ENCODE data around the gene FARS2. TPM values are rescaled to one million over a fixed set of nuclear protein-coding genes. Genes with fewer than 3 reads are reported as not detected.
"Not testable (repeated sequence)": the region's sequence is repeated elsewhere in the genome, so short reads cannot be mapped to it uniquely, and the experiment has no call there.

Gene FARS2
- total and polyA plus RNA-seq, 4 donors, result 16.6 to 29.0 (median 21.1) TPM

- no peak overlapping the region for H3K27ac ChIP-seq (ENCODE audit: low read depth, low read length)
These were observed 292.9 kb downstream of the FARS2 start for GRCh38 chr6:5554226-5554625.

GRCh38 chr6:5556011-5556410, 294.7 kb downstream of the FARS2 start:
- no peaks in the 10 kb centered on the region for H3K9me3 ChIP-seq (ENCODE audit: control insufficient read depth, insufficient read depth, low read length)
- H3K4me3 ChIP-seq (ENCODE audit: low read depth, low read length), result no peak overlapping the region
- no peak for DNase-seq (ENCODE audit: low read depth in 4 of 6, low spot score in 6 of 6)
- H3K27me3 ChIP-seq (ENCODE audit: control insufficient read depth, insufficient read depth, low read length), result no peaks in the 10 kb centered on the region
- no peak overlapping the region for H3K27ac ChIP-seq (ENCODE audit: low read depth, low read length)
- 100% methylated on average over 4 of the region's 7 CpGs for WGBS (ENCODE audit: insufficient coverage)
- H3K36me3 ChIP-seq (ENCODE audit: control insufficient read depth, insufficient read depth, low read length), result no peaks in the 10 kb centered on the region
- no peaks in the 10 kb centered on the region for H3K4me1 ChIP-seq (ENCODE audit: control insufficient read depth, insufficient read depth, low read length)

More at GRCh38 chr6:5554226-5554625, 292.9 kb downstream of the FARS2 start:
- WGBS (ENCODE audit: insufficient coverage), result 57% methylated on average over 1 of the region's 1 CpG
- H3K4me1 ChIP-seq (ENCODE audit: control insufficient read depth, insufficient read depth, low read length), result no peaks in the 10 kb centered on the region
- H3K27me3 ChIP-seq (ENCODE audit: control insufficient read depth, insufficient read depth, low read length), result no peaks in the 10 kb centered on the region
- H3K4me3 ChIP-seq (ENCODE audit: low read depth, low read length), result no peak overlapping the region
- H3K9me3 ChIP-seq (ENCODE audit: control insufficient read depth, insufficient read depth, low read length), result peaks cover 4% of the 10 kb centered on the region
- DNase-seq (ENCODE audit: low read depth in 4 of 6, low spot score in 6 of 6), result no peak
- peaks cover 3% of the 10 kb centered on the region for H3K36me3 ChIP-seq (ENCODE audit: control insufficient read depth, insufficient read depth, low read length)

GRCh38 chr6:5557506-5557905, 296.2 kb downstream of the FARS2 start:
- Histone ChIP-seq H3K36me3 (ENCODE audit: control insufficient read depth, insufficient read depth, low read length) (no peaks in the 10 kb centered on the region), H3K9me3 (ENCODE audit: control insufficient read depth, insufficient read depth, low read length) (no peaks in the 10 kb centered on the region), H3K4me1 (ENCODE audit: control insufficient read depth, insufficient read depth, low read length) (no peaks in the 10 kb centered on the region), H3K27me3 (ENCODE audit: control insufficient read depth, insufficient read depth, low read length) (no peaks in the 10 kb centered on the region), H3K27ac (ENCODE audit: low read depth, low read length) (no peak overlapping the region), H3K4me3 (ENCODE audit: low read depth, low read length) (no peak overlapping the region)
- WGBS (ENCODE audit: insufficient coverage), result no CpG with 5 or more reads among the region's 5 CpGs
- no peak for DNase-seq (ENCODE audit: low read depth in 4 of 6, low spot score in 6 of 6)

GRCh38 chr6:5559651-5560050, 298.3 kb downstream of the FARS2 start:
- H3K4me3 ChIP-seq (ENCODE audit: low read depth, low read length), result no peak overlapping the region
- no peak overlapping the region for H3K27ac ChIP-seq (ENCODE audit: low read depth, low read length)
- no peaks in the 10 kb centered on the region for H3K9me3 ChIP-seq (ENCODE audit: control insufficient read depth, insufficient read depth, low read length)
- H3K36me3 ChIP-seq (ENCODE audit: control insufficient read depth, insufficient read depth, low read length), result no peaks in the 10 kb centered on the region
- no peaks in the 10 kb centered on the region for H3K4me1 ChIP-seq (ENCODE audit: control insufficient read depth, insufficient read depth, low read length)
- no peak for DNase-seq (ENCODE audit: low read depth in 4 of 6, low spot score in 6 of 6)
- no peaks in the 10 kb centered on the region for H3K27me3 ChIP-seq (ENCODE audit: control insufficient read depth, insufficient read depth, low read length)
- WGBS (ENCODE audit: insufficient coverage), result no CpG with 5 or more reads among the region's 2 CpGs

GRCh38 chr6:5562277-5562676, 301.0 kb downstream of the FARS2 start:
- Histone ChIP-seq H3K4me3 (ENCODE audit: low read depth, low read length) (no peak overlapping the region), H3K27ac (ENCODE audit: low read depth, low read length) (no peak overlapping the region), H3K27me3 (ENCODE audit: control insufficient read depth, insufficient read depth, low read length) (no peaks in the 10 kb centered on the region), H3K36me3 (ENCODE audit: control insufficient read depth, insufficient read depth, low read length) (no peaks in the 10 kb centered on the region), H3K9me3 (ENCODE audit: control insufficient read depth, insufficient read depth, low read length) (no peaks in the 10 kb centered on the region), H3K4me1 (ENCODE audit: control insufficient read depth, insufficient read depth, low read length) (no peaks in the 10 kb centered on the region)
- DNase-seq (ENCODE audit: low read depth in 4 of 6, low spot score in 6 of 6), result no peak
- WGBS (ENCODE audit: insufficient coverage), result no CpG with 5 or more reads among the region's 3 CpGs

GRCh38 chr6:5563086-5563485, 301.8 kb downstream of the FARS2 start:
- Histone ChIP-seq H3K27me3 (ENCODE audit: control insufficient read depth, insufficient read depth, low read length) (no peaks in the 10 kb centered on the region), H3K4me1 (ENCODE audit: control insufficient read depth, insufficient read depth, low read length) (no peaks in the 10 kb centered on the region), H3K4me3 (ENCODE audit: low read depth, low read length) (no peak overlapping the region), H3K9me3 (ENCODE audit: control insufficient read depth, insufficient read depth, low read length) (no peaks in the 10 kb centered on the region), H3K27ac (ENCODE audit: low read depth, low read length) (no peak overlapping the region), H3K36me3 (ENCODE audit: control insufficient read depth, insufficient read depth, low read length) (no peaks in the 10 kb centered on the region)
- DNase-seq (ENCODE audit: low read depth in 4 of 6, low spot score in 6 of 6), result no peak
- WGBS (ENCODE audit: insufficient coverage), result 20% methylated on average over 1 of the region's 4 CpGs

- not testable (repeated sequence) for H3K9me3 ChIP-seq (ENCODE audit: control insufficient read depth, insufficient read depth, low read length); H3K27ac ChIP-seq (ENCODE audit: low read depth, low read length); H3K4me3 ChIP-seq (ENCODE audit: low read depth, low read length); H3K36me3 ChIP-seq (ENCODE audit: control insufficient read depth, insufficient read depth, low read length); DNase-seq (ENCODE audit: low read depth in 4 of 6, low spot score in 6 of 6); H3K4me1 ChIP-seq (ENCODE audit: control insufficient read depth, insufficient read depth, low read length); H3K27me3 ChIP-seq (ENCODE audit: control insufficient read depth, insufficient read depth, low read length)
- WGBS (ENCODE audit: insufficient coverage), result 78% methylated on average over 2 of the region's 3 CpGs
These were observed 303.4 kb downstream of the FARS2 start for GRCh38 chr6:5564746-5565145.

- WGBS (ENCODE audit: insufficient coverage), result no CpG with 5 or more reads among the region's 3 CpGs
- Histone ChIP-seq H3K4me3 (ENCODE audit: low read depth, low read length) (no peak overlapping the region), H3K4me1 (ENCODE audit: control insufficient read depth, insufficient read depth, low read length) (no peaks in the 10 kb centered on the region), H3K9me3 (ENCODE audit: control insufficient read depth, insufficient read depth, low read length) (no peaks in the 10 kb centered on the region), H3K36me3 (ENCODE audit: control insufficient read depth, insufficient read depth, low read length) (no peaks in the 10 kb centered on the region), H3K27me3 (ENCODE audit: control insufficient read depth, insufficient read depth, low read length) (no peaks in the 10 kb centered on the region), H3K27ac (ENCODE audit: low read depth, low read length) (no peak overlapping the region)
- peak in 1 of 6 donors; percentile 34 for DNase-seq (ENCODE audit: low read depth in 4 of 6, low spot score in 6 of 6)
These were observed 304.7 kb downstream of the FARS2 start for GRCh38 chr6:5565971-5566370.

- Histone ChIP-seq H3K4me3 (ENCODE audit: low read depth, low read length) (no peak overlapping the region), H3K27me3 (ENCODE audit: control insufficient read depth, insufficient read depth, low read length) (no peaks in the 10 kb centered on the region), H3K4me1 (ENCODE audit: control insufficient read depth, insufficient read depth, low read length) (no peaks in the 10 kb centered on the region), H3K36me3 (ENCODE audit: control insufficient read depth, insufficient read depth, low read length) (no peaks in the 10 kb centered on the region), H3K27ac (ENCODE audit: low read depth, low read length) (no peak overlapping the region), H3K9me3 (ENCODE audit: control insufficient read depth, insufficient read depth, low read length) (no peaks in the 10 kb centered on the region)
- no CpG with 5 or more reads among the region's 4 CpGs for WGBS (ENCODE audit: insufficient coverage)
- no peak for DNase-seq (ENCODE audit: low read depth in 4 of 6, low spot score in 6 of 6)
These were observed 305.4 kb downstream of the FARS2 start for GRCh38 chr6:5566718-5567117.

GRCh38 chr6:5567352-5567751, 306.0 kb downstream of the FARS2 start:
- WGBS (ENCODE audit: insufficient coverage), result no CpG with 5 or more reads among the region's 3 CpGs
- Histone ChIP-seq H3K4me1 (ENCODE audit: control insufficient read depth, insufficient read depth, low read length) (no peaks in the 10 kb centered on the region), H3K27ac (ENCODE audit: low read depth, low read length) (no peak overlapping the region), H3K36me3 (ENCODE audit: control insufficient read depth, insufficient read depth, low read length) (no peaks in the 10 kb centered on the region), H3K27me3 (ENCODE audit: control insufficient read depth, insufficient read depth, low read length) (no peaks in the 10 kb centered on the region), H3K4me3 (ENCODE audit: low read depth, low read length) (no peak overlapping the region), H3K9me3 (ENCODE audit: control insufficient read depth, insufficient read depth, low read length) (no peaks in the 10 kb centered on the region)
- no peak for DNase-seq (ENCODE audit: low read depth in 4 of 6, low spot score in 6 of 6)
